HepG2 (cell line): ENCODE results near the gene FAM199X. TPM values are rescaled to one million over a fixed set of nuclear protein-coding genes. Genes with fewer than 3 reads are reported as not detected.

ENCODE experiments used
- ATAC-seq: fragments of 200-7000 bp; cut with Tn5 transposase; 3 replicates; pipeline ENCODE4 v1.9.1; 2020; ENCODE audit warnings: mild to moderate bottlenecking, moderate library complexity
- BruUV-seq: library from RNA; stranded (reverse); fragments of 400-500 nt; replicated peaks from 2 replicates; lab custom pipeline; 2021; lab: Mats Ljungman, UMichigan
- CTCF ChIA-PET: fragments of 300-600 bp; formaldehyde crosslinking; extraction: SDS; loops from one replicate; lab custom pipeline; 2021; ENCODE audit warnings: low total read pairs, inconsistent platforms, low intra/inter-chr PET ratio; lab: Yijun Ruan, JAX
- POLR2A ChIA-PET: fragments of 350-600 bp; sonication (Branson Sonifier 250); formaldehyde crosslinking; loops from one replicate; lab custom pipeline; 2020; ENCODE audit warnings: antibody characterized with exemption, inconsistent platforms; lab: Yijun Ruan, JAX
- DNase-seq: peaks from one replicate; pipeline ENCODE4 v3.0.0-alpha.2; 2015; ENCODE audit warnings: low spot score
- FAIRE-seq: peaks from 3 replicates; lab custom pipeline; 2011; peaks lifted over from hg19 to GRCh38; lab: Jason Lieb, UNC
- H2AFZ ChIP-seq: one replicate; pipeline ENCODE4 v1.6.1; 2011; ENCODE audit warnings: low read length, inconsistent platforms
- H3K27ac ChIP-seq: fragments of 300-600 bp; 3 replicates; pipeline ENCODE4 v1.8.0; 2011; ENCODE audit warnings: mixed run types, mild to moderate bottlenecking, mixed read lengths, low read length, inconsistent platforms; ENCODE audit not compliant: insufficient read depth; ENCODE audit errors: extremely low read length
- H3K27me3 ChIP-seq, 2 experiments: fragments of 200-600 bp in 1 of 2; 2 replicates in 1 of 2; 3 replicates in 1 of 2; pipeline versions ENCODE4 v1.6.0 to v1.8.0; 2011; ENCODE audit warnings: low read length in 2 of 2, mild to moderate bottlenecking in 2 of 2, moderate library complexity in 2 of 2, inconsistent platforms in 1 of 2; ENCODE audit not compliant: insufficient read depth in 2 of 2, control insufficient read depth in 1 of 2
- H3K36me3 ChIP-seq, 2 experiments: fragments of 200-600 bp in 1 of 2; replicated peaks in 1 of 2; 2 replicates in 1 of 2; 3 replicates in 1 of 2; pipeline versions ENCODE4 v1.5.1 to v1.8.0; 2011; ENCODE audit warnings: low read length in 2 of 2, inconsistent platforms in 1 of 2; ENCODE audit not compliant: insufficient read depth in 2 of 2, control insufficient read depth in 1 of 2
- H3K4me1 ChIP-seq: 2 replicates; pipeline ENCODE4 v1.5.1; 2012; ENCODE audit warnings: low read length, inconsistent platforms; ENCODE audit not compliant: insufficient read depth
- H3K4me2 ChIP-seq: 2 replicates; pipeline ENCODE4 v1.6.0; 2011; ENCODE audit warnings: low read depth, low read length, inconsistent platforms
- H3K4me3 ChIP-seq, 3 experiments: fragments of 200-600 bp in 1 of 3; sonication (generic), shearing (Covaris generic) in 1 of 3; replicated peaks in 1 of 3; 2 replicates each; pipeline ENCODE4 v1.5.1; 2011 to 2016; ENCODE audit warnings: low read length in 3 of 3, inconsistent platforms in 2 of 3, low read depth in 2 of 3, mild to moderate bottlenecking in 2 of 3, control low read depth in 1 of 3, mixed read lengths in 1 of 3; ENCODE audit not compliant: insufficient read depth in 1 of 3
- H3K79me2 ChIP-seq: one replicate; pipeline ENCODE4 v1.6.1; 2011; ENCODE audit warnings: low read length, inconsistent platforms; ENCODE audit not compliant: insufficient read depth
- H3K9ac ChIP-seq: 2 replicates; pipeline ENCODE4 v1.6.0; 2011; ENCODE audit warnings: mild to moderate bottlenecking, low read depth, low read length, inconsistent platforms; ENCODE audit not compliant: insufficient read depth
- H3K9me3 ChIP-seq: 2 replicates; pipeline ENCODE4 v1.5.1; 2012; ENCODE audit warnings: mild to moderate bottlenecking, low read length
- H4K20me1 ChIP-seq: 2 replicates; pipeline ENCODE4 v1.6.0; 2011; ENCODE audit warnings: inconsistent platforms, mild to moderate bottlenecking, low read length, moderate library complexity; ENCODE audit not compliant: insufficient read depth
- GABPA ChIP-seq, 2 experiments: IDR thresholded peaks; 2 replicates each; pipeline ENCODE4 v1.6.1; 2011 to 2016; ENCODE audit warnings: low read depth in 2 of 2, low read length in 1 of 2, missing biosample characterization in 1 of 2, missing genetic modification characterization in 1 of 2
- LRRFIP1 ChIP-seq: sonication (generic); formaldehyde crosslinking; conservative IDR thresholded peaks from 2 replicates; pipeline ENCODE4 v1.4.0; 2020; ENCODE audit warnings: missing genetic modification reagents
- SP4 ChIP-seq: sonication (generic); formaldehyde crosslinking; IDR thresholded peaks from 2 replicates; pipeline ENCODE4 v1.8.1; 2023; ENCODE audit warnings: mild to moderate bottlenecking, missing genetic modification reagents
- ZMYM4 ChIP-seq: sonication (generic); formaldehyde crosslinking; IDR thresholded peaks from 2 replicates; pipeline ENCODE4 v1.8.1; 2023; ENCODE audit warnings: mild to moderate bottlenecking, missing genetic modification reagents
- ZNF691 ChIP-seq: sonication (generic); formaldehyde crosslinking; IDR thresholded peaks from 2 replicates; pipeline ENCODE4 v1.4.0; 2020; ENCODE audit warnings: missing genetic modification reagents, low read depth, mild to moderate bottlenecking, borderline replicate concordance
- WGBS: methylation state at CpG from one replicate; pipeline ENCODE4 v1.1.6; 2017; ENCODE audit warnings: low lambda C conversion rate; 5-methylcytosine and 5-hydroxymethylcytosine counted together
- in situ Hi-C: cut with HindIII; loops from 2 replicates; pipeline ENCODE4 v1.10.0; 2017; ENCODE audit warnings: low pct_unique_long_range_greater_than_20kb; ENCODE audit not compliant: extremely low pct_ligation_motif_present
- intact Hi-C: fragments of 100-400 bp; cut with micrococcal nuclease; formaldehyde crosslinking; loops from one replicate; pipeline ENCODE4 v1.10.0; 2022; ENCODE audit not compliant: unreplicated experiment
- polyA plus RNA-seq, 8 experiments: library from polyadenylated mRNA; depleted of rRNA in 3 of 8; stranded (reverse) in 7 of 8; unstranded in 1 of 8; fragments of >200 nt; fragmentation: Illumina TruSeq in 4 of 8; extraction: Trizol in 4 of 8; gene quantifications; 2 replicates each; pipeline versions ENCODE4 v1.2.1 to v1.2.3, GENCODE V29; 2011 to 2016; ENCODE audit warnings: low read depth in 4 of 8, missing spikeins in 1 of 8, mixed read lengths in 1 of 8; ENCODE audit not compliant: insufficient read depth in 1 of 8
- total RNA-seq, 5 experiments: library from RNA; depleted of rRNA; stranded (reverse); fragments of >200 nt; fragmentation: Illumina TruSeq; extraction: Trizol; gene quantifications; 2 replicates each; pipeline ENCODE4 v1.2.3, GENCODE V29; 2016; ENCODE audit warnings: low read depth in 1 of 5

The FAM199X gene
- total and polyA plus RNA-seq, 2 of the 13 experiments (the other 11 are each of a cell fraction or from before 2014, with no cell fraction given), result 5.1 to 18.0 TPM

- 98% methylated on average over 2 of the region's 2 CpGs for WGBS
- no peak overlapping the region for H3K4me2 ChIP-seq
- no peak overlapping the region for H2AFZ ChIP-seq
- ChIA-PET POLR2A (no interaction called here), CTCF (no interaction called here)
- H3K4me3 ChIP-seq, result no peak overlapping the region
- no peaks in the 10 kb centered on the region for H3K27me3 ChIP-seq
- no peaks in the 10 kb centered on the region for H4K20me1 ChIP-seq
- H3K36me3 ChIP-seq, result 0 out of 5 replicates have a peak, but pooled peaks cover 0 to 2% of the 10 kb centered on the region in 2 experiments
- in situ Hi-C loops, result loop anchor here (25.0 kb wide), 1 partner anchor 485 kb away; the partner anchor contains the start of gene MORF4L2
- intact Hi-C loops, result no loop called here
- FAIRE-seq (no peak), DNase-seq (no peak), ATAC-seq (no peak)
- no peak overlapping the region for H3K27ac ChIP-seq
- BruUV-seq, result no TSS peak
- H3K9ac ChIP-seq, result no peak overlapping the region
- no peak for TF ChIP-seq LRRFIP1 (CRISPR knock-in tag)
- TF ChIP-seq ZMYM4 (CRISPR knock-in tag), result no peak
- TF ChIP-seq ZNF691, result no peak
- no peak for TF ChIP-seq SP4
- no peak for TF ChIP-seq GABPA (IDR thresholded peaks at IDR 0.05; ENCODE audit: low read depth, low read length)
- no peak for TF ChIP-seq GABPA (CRISPR knock-in tag; IDR thresholded peaks at IDR 0.05; ENCODE audit: low read depth)
- no peaks in the 10 kb centered on the region for H3K9me3 ChIP-seq
- peaks cover 26% of the 10 kb centered on the region for H3K4me1 ChIP-seq
- peaks cover 25% of the 10 kb centered on the region for H3K79me2 ChIP-seq
These were observed 6.5 kb downstream of the FAM199X start for GRCh38 chrX:104172788-104173187.
